WTC11 (cell line): Measurements from ENCODE around the gene PIK3R1. TPM values are rescaled to one million over a fixed set of nuclear protein-coding genes. Genes with fewer than 3 reads are reported as not detected.

Experiments
- ATAC-seq: fragments of 200-7000 bp; cut with Tn5 transposase; 2 replicates; pipeline ENCODE4 v1.10.0; 2021; ENCODE audit warnings: mild to moderate bottlenecking, moderate library complexity
- CTCF ChIA-PET: fragments of 300-600 bp; sonication (Branson Sonifier 250); formaldehyde crosslinking; loops from one replicate; lab custom pipeline; 2021; ENCODE audit warnings: antibody characterized with exemption; lab: Charles Lee
- POLR2A ChIA-PET: fragments of 350-600 bp; sonication (Branson Sonifier 250); formaldehyde crosslinking; loops from one replicate; lab custom pipeline; 2021; ENCODE audit warnings: antibody characterized with exemption; lab: Charles Lee
- DNase-seq: peaks from one replicate; pipeline ENCODE4 v3.0.0; 2021; ENCODE audit warnings: low spot score
- H3K27ac Mint-ChIP-seq: 2 replicates; pipeline ENCODE4 v1.8.0; 2021; ENCODE audit warnings: mixed read lengths
- H3K27me3 Mint-ChIP-seq: 2 replicates; pipeline ENCODE4 v1.8.0; 2021; ENCODE audit warnings: low read depth, mild to moderate bottlenecking, moderate library complexity, mixed read lengths
- H3K36me3 Mint-ChIP-seq: 2 replicates; pipeline ENCODE4 v1.8.0; 2021; ENCODE audit warnings: mixed read lengths
- H3K4me1 Mint-ChIP-seq: 2 replicates; pipeline ENCODE4 v1.8.0; 2022; ENCODE audit warnings: mixed read lengths
- H3K4me3 Mint-ChIP-seq: 2 replicates; pipeline ENCODE4 v1.8.0; 2021; ENCODE audit warnings: mild to moderate bottlenecking, moderate library complexity, mixed read lengths
- H3K9me3 Mint-ChIP-seq: 2 replicates; pipeline ENCODE4 v1.8.0; 2021; ENCODE audit warnings: mixed read lengths
- AR ChIP-seq: fragments of 250-450 bp; sonication (Bioruptor Pico); IDR thresholded peaks from 2 replicates; pipeline ENCODE4 v1.9.0; 2021; ENCODE audit warnings: mild to moderate bottlenecking
- ATF1 ChIP-seq: sonication (generic); formaldehyde crosslinking; IDR thresholded peaks from 2 replicates; pipeline ENCODE4 v1.8.1; 2023; ENCODE audit warnings: mild to moderate bottlenecking, moderate library complexity, missing genetic modification reagents
- CREB1 ChIP-seq: sonication (generic); formaldehyde crosslinking; IDR thresholded peaks from 2 replicates; pipeline ENCODE4 v1.8.0; 2023; ENCODE audit warnings: mild to moderate bottlenecking, missing genetic modification reagents
- E2F5 ChIP-seq: sonication (generic); formaldehyde crosslinking; IDR thresholded peaks from 2 replicates; pipeline ENCODE4 v1.8.1; 2022; ENCODE audit warnings: mild to moderate bottlenecking, moderate library complexity, missing genetic modification reagents
- FOXJ3 ChIP-seq: sonication (generic); formaldehyde crosslinking; IDR thresholded peaks from 2 replicates; pipeline ENCODE4 v1.9.0; 2021; ENCODE audit warnings: missing genetic modification reagents, mild to moderate bottlenecking, borderline replicate concordance
- FOXK1 ChIP-seq: sonication (generic); formaldehyde crosslinking; IDR thresholded peaks from 2 replicates; pipeline ENCODE4 v1.8.0; 2022; ENCODE audit warnings: mild to moderate bottlenecking, moderate library complexity, missing genetic modification reagents
- FOXP1 ChIP-seq: sonication (generic); formaldehyde crosslinking; IDR thresholded peaks from 2 replicates; pipeline ENCODE4 v1.8.0; 2022; ENCODE audit warnings: missing genetic modification reagents, mild to moderate bottlenecking, moderate library complexity, borderline replicate concordance
- GABPB1 ChIP-seq: sonication (generic); formaldehyde crosslinking; IDR thresholded peaks from 2 replicates; pipeline ENCODE4 v1.8.1; 2023; ENCODE audit warnings: mild to moderate bottlenecking, missing genetic modification reagents
- NFATC4 ChIP-seq: fragments of 250-450 bp; sonication (Bioruptor Pico); IDR thresholded peaks from 2 replicates; pipeline ENCODE4 v1.9.0; 2021; ENCODE audit warnings: mild to moderate bottlenecking
- NR3C1 ChIP-seq: sonication (generic); formaldehyde crosslinking; conservative IDR thresholded peaks from 2 replicates; pipeline ENCODE4 v1.8.1; 2023; ENCODE audit warnings: low read depth, mild to moderate bottlenecking, missing genetic modification reagents
- STAT6 ChIP-seq: sonication (generic); formaldehyde crosslinking; conservative IDR thresholded peaks from 2 replicates; pipeline ENCODE4 v1.8.1; 2023; ENCODE audit warnings: mild to moderate bottlenecking, low read depth, missing genetic modification reagents, moderate library complexity
- TEAD4 ChIP-seq: sonication (generic); formaldehyde crosslinking; IDR thresholded peaks from 2 replicates; pipeline ENCODE4 v1.8.0; 2022; ENCODE audit warnings: mild to moderate bottlenecking, missing genetic modification reagents
- ZBTB21 ChIP-seq: sonication (generic); formaldehyde crosslinking; IDR thresholded peaks from 2 replicates; pipeline ENCODE4 v1.8.1; 2023; ENCODE audit warnings: mild to moderate bottlenecking, missing genetic modification reagents, borderline replicate concordance
- ZNF138 ChIP-seq: sonication (generic); formaldehyde crosslinking; conservative IDR thresholded peaks from 2 replicates; pipeline ENCODE4 v1.8.1; 2022; ENCODE audit warnings: mild to moderate bottlenecking, moderate library complexity, missing genetic modification reagents
- ZNF263 ChIP-seq: sonication (generic); formaldehyde crosslinking; IDR thresholded peaks from 2 replicates; pipeline ENCODE4 v1.8.1; 2022; ENCODE audit warnings: low read depth, mild to moderate bottlenecking, moderate library complexity, missing genetic modification reagents
- ZNF281 ChIP-seq: sonication (generic); formaldehyde crosslinking; IDR thresholded peaks from 2 replicates; pipeline ENCODE4 v1.8.0; 2023; ENCODE audit warnings: mild to moderate bottlenecking, missing genetic modification reagents
- total RNA-seq: library from RNA; stranded (reverse); gene quantifications from 3 replicates; pipeline ENCODE4 v1.2.3, GENCODE V29; 2021
- TF ChIP-seq, protein P1 (sequence below): sonication (generic); formaldehyde crosslinking; IDR thresholded peaks from 2 replicates; pipeline ENCODE4 v1.8.0; 2022; ENCODE audit warnings: mild to moderate bottlenecking, missing genetic modification reagents
- TF ChIP-seq, protein P2 (sequence below): sonication (generic); formaldehyde crosslinking; IDR thresholded peaks from 2 replicates; pipeline ENCODE4 v1.8.1; 2023; ENCODE audit warnings: mild to moderate bottlenecking, missing genetic modification reagents

PIK3R1 gene
- total RNA-seq, 1 experiment from 2014 or later: 11.3 TPM

- TF ChIP-seq, protein P1, sequence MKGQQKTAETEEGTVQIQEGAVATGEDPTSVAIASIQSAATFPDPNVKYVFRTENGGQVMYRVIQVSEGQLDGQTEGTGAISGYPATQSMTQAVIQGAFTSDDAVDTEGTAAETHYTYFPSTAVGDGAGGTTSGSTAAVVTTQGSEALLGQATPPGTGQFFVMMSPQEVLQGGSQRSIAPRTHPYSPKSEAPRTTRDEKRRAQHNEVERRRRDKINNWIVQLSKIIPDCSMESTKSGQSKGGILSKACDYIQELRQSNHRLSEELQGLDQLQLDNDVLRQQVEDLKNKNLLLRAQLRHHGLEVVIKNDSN (CRISPR knock-in tag): no peak
- TF ChIP-seq, all 79 proteins: peak for 0
Measured at GRCh38 chr5:68268852-68269130, 53.2 kb downstream of the PIK3R1 start (continued).

DNA sequence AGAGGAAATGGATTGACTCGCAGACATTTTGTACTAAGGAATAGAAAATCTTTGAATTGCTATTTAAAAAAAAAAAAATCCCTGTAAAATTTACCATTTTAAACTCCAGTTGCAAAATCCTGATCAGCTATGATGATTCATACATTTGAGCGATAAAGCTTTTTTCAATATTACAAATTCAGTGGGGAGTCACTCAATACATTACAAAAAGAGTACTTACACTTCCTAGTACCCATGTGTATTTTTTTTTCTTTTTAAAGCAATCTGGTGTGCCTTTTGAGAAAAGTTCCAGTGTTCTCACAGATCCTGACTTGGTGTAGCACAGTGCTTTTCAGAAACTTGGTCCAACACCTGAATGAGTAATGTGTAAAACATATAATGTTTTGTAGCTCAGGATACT, 54.3 kb downstream of the PIK3R1 start:
- ChIA-PET POLR2A (interaction anchor here (0.6 kb wide), 1 partner anchor 185 kb away, joined by 3 read pairs; no protein-coding TSS in a partner anchor), CTCF (interaction anchor here (0.7 kb wide), 1 partner anchor 1034 kb away, joined by 3 read pairs; no protein-coding TSS in a partner anchor)
- Mint-ChIP-seq H3K27ac (no peak overlapping the region), H3K27me3 (no peaks in the 10 kb centered on the region), H3K4me1 (peaks cover 13% of the 10 kb centered on the region), H3K36me3 (no peaks in the 10 kb centered on the region), H3K4me3 (no peak overlapping the region), H3K9me3 (peaks cover 6% of the 10 kb centered on the region)
- TF ChIP-seq AR (CRISPR knock-in tag) (no peak), STAT6 (CRISPR knock-in tag) (no peak), E2F5 (no peak), GABPB1 (CRISPR knock-in tag) (no peak), NR3C1 (CRISPR knock-in tag) (no peak), ATF1 (CRISPR knock-in tag) (no peak), TEAD4 (no peak), ZNF281 (CRISPR knock-in tag) (no peak), CREB1 (CRISPR knock-in tag) (no peak), FOXK1 (CRISPR knock-in tag) (no peak), FOXP1 (CRISPR knock-in tag) (no peak), ZNF138 (no peak), FOXJ3 (CRISPR knock-in tag) (no peak), ZBTB21 (CRISPR knock-in tag) (no peak), ZNF263 (CRISPR knock-in tag) (no peak), NFATC4 (no peak)
- TF ChIP-seq, protein P2, sequence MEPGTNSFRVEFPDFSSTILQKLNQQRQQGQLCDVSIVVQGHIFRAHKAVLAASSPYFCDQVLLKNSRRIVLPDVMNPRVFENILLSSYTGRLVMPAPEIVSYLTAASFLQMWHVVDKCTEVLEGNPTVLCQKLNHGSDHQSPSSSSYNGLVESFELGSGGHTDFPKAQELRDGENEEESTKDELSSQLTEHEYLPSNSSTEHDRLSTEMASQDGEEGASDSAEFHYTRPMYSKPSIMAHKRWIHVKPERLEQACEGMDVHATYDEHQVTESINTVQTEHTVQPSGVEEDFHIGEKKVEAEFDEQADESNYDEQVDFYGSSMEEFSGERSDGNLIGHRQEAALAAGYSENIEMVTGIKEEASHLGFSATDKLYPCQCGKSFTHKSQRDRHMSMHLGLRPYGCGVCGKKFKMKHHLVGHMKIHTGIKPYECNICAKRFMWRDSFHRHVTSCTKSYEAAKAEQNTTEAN (CRISPR knock-in tag): no peak
- ATAC-seq (no peak), DNase-seq (no peak)
